NCI-H1105 (cell line): ENCODE data around the gene CLASP1.
"Not testable (repeated sequence)": the region's sequence is repeated elsewhere in the genome, so short reads cannot be mapped to it uniquely, and the experiment has no call there.

Experiments
- DNase-seq: peaks from one replicate; lab custom pipeline; 2025; lab: John Stamatoyannopoulos, UW

CLASP1 gene

GRCh38 chr2:121473512-121473911 lies 175.8 kb downstream of the CLASP1 start:
- DNase-seq: no peak

- no peak for DNase-seq
These were observed 176.7 kb downstream of the CLASP1 start for GRCh38 chr2:121472470-121472993.

GRCh38 chr2:121471532-121472469 lies 177.5 kb downstream of the CLASP1 start:
- DNase-seq: no peak

- DNase-seq: no peak
These were observed 178.3 kb downstream of the CLASP1 start for GRCh38 chr2:121470917-121471316.

- DNase-seq: no peak
These were observed 179.9 kb downstream of the CLASP1 start for GRCh38 chr2:121469356-121469755.

- DNase-seq: no peak
These were observed 180.3 kb downstream of the CLASP1 start for GRCh38 chr2:121468936-121469335.

GRCh38 chr2:121459291-121459690 lies 190.0 kb downstream of the CLASP1 start:
- no peak for DNase-seq

- DNase-seq: no peak
These were observed 192.9 kb downstream of the CLASP1 start for GRCh38 chr2:121456325-121456724.

- no peak for DNase-seq
These were observed 193.8 kb downstream of the CLASP1 start for GRCh38 chr2:121455446-121455845.

- DNase-seq: no peak
These were observed 194.6 kb downstream of the CLASP1 start for GRCh38 chr2:121454549-121455090.

GRCh38 chr2:121451398-121451797 lies 197.9 kb downstream of the CLASP1 start:
- no peak for DNase-seq

GRCh38 chr2:121450301-121450700 lies 199.0 kb downstream of the CLASP1 start:
- no peak for DNase-seq

- no peak for DNase-seq
These were observed 202.5 kb downstream of the CLASP1 start for GRCh38 chr2:121446647-121447241.

GRCh38 chr2:121442889-121443288 lies 206.4 kb downstream of the CLASP1 start:
- no peak for DNase-seq

- DNase-seq: not testable (repeated sequence)
These were observed 211.0 kb downstream of the CLASP1 start for GRCh38 chr2:121438290-121438689.

- DNase-seq: no peak
These were observed 212.3 kb downstream of the CLASP1 start for GRCh38 chr2:121436918-121437317.

GRCh38 chr2:121435790-121436189 lies 213.5 kb downstream of the CLASP1 start:
- no peak for DNase-seq

- DNase-seq: no peak
These were observed 218.0 kb downstream of the CLASP1 start for GRCh38 chr2:121431214-121431613.

GRCh38 chr2:121429927-121430520 lies 219.2 kb downstream of the CLASP1 start:
- DNase-seq: no peak

- no peak for DNase-seq
These were observed 220.0 kb downstream of the CLASP1 start for GRCh38 chr2:121429119-121429903.

- no peak for DNase-seq
These were observed 222.0 kb downstream of the CLASP1 start for GRCh38 chr2:121427187-121427689.
